ENCODE data around the gene PRRT3. TPM values are rescaled to one million over a fixed set of nuclear protein-coding genes. Genes with fewer than 3 reads are reported as not detected.
"Not testable (repeated sequence)": the region's sequence is repeated elsewhere in the genome, so short reads cannot be mapped to it uniquely, and the experiment has no call there.

Gene PRRT3
- total and polyA plus RNA-seq, 10 donors, result 0.65 to 2.4 (median 1.8) TPM

- DNase-seq, result peak; percentile 8
- H3K27ac ChIP-seq, result peak overlapping the region in 5 of 8 donors; percentile 15 to 61 (median 36)
- no peaks in the 10 kb centered on the region for H3K9me3 ChIP-seq
- H3K27me3 ChIP-seq (replicated peaks in 1 of 7), result no peaks in the 10 kb centered on the region
- TF ChIP-seq POLR2AphosphoS5 (IDR thresholded peaks at IDR 0.05) (no peak), POLR2A (IDR thresholded peaks at IDR 0.05) (no peak)
- TF ChIP-seq, protein P1, sequence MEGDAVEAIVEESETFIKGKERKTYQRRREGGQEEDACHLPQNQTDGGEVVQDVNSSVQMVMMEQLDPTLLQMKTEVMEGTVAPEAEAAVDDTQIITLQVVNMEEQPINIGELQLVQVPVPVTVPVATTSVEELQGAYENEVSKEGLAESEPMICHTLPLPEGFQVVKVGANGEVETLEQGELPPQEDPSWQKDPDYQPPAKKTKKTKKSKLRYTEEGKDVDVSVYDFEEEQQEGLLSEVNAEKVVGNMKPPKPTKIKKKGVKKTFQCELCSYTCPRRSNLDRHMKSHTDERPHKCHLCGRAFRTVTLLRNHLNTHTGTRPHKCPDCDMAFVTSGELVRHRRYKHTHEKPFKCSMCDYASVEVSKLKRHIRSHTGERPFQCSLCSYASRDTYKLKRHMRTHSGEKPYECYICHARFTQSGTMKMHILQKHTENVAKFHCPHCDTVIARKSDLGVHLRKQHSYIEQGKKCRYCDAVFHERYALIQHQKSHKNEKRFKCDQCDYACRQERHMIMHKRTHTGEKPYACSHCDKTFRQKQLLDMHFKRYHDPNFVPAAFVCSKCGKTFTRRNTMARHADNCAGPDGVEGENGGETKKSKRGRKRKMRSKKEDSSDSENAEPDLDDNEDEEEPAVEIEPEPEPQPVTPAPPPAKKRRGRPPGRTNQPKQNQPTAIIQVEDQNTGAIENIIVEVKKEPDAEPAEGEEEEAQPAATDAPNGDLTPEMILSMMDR (IDR thresholded peaks at IDR 0.05 in 8 of 11, conservative IDR thresholded peaks at IDR 0.05 in 3 of 11), result no peak
- peak overlapping the region in 6 of 8 donors; percentile 5 to 56 (median 19) for H3K4me3 ChIP-seq
- peaks cover 0 to 24% (median 17%) of the 10 kb centered on the region in 6 donors for H3K4me1 ChIP-seq
- H3K36me3 ChIP-seq, result no peaks in the 10 kb centered on the region
- intact Hi-C loops (cut with DNase I; ENCODE audit: low total_unique reads), result no loop called here
- 21 to 43% (median 27%) methylated on average over 4 of the region's 4 CpGs for WGBS, 5 donors
These were observed 49.0 kb downstream of the PRRT3 start for GRCh38 chr3:9903238-9903624.

DNA sequence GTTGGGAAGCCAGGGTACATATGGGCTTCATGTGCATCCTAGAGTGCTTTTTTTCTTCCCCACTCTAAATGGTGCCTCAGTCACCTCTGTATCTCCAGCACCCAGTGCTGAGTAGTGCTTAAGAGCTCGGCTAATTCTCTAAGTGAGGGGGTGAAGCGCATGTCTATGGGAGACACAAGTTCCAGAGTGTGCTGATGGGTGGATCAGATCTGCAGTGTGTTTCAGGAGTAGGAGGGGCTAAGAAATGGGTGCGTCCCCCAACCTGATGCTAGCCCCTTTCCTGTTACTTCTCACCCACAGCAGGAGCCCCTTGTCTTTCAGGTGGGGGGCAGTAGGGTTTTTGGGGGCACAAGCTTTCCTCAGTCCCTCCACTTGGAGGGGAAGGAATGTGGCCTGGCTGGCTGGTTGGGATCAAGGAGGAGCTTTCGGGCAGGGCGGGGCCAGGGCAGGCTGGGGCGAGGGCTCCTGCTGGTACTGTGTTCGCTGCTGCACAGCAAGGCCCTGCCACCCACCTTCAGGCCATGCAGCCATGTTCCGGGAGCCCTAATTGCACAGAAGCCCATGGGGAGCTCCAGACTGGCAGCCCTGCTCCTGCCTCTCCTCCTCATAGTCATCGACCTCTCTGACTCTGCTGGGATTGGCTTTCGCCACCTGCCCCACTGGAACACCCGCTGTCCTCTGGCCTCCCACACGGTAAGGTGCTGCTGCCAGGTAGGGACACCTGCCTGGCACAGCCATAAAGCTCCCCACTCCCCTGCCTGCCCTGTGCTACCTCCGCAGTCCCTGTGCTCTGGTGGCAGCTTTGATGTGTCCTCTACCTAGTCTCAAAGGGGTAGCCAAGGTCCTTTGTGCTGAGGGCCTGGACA is 49.6 kb downstream of the PRRT3 start, which contains the start of gene IL17RE:
TSS of gene IL17RE (plus strand) at position 477 of the 866 bp plus-strand sequence. CDS start at position 562, 85 bp downstream.
- TF ChIP-seq POLR2AphosphoS5 (IDR thresholded peaks at IDR 0.05), result peak in 1 of 3 donors; percentile 35
- TF ChIP-seq, protein P1 (IDR thresholded peaks at IDR 0.05 in 8 of 11, conservative IDR thresholded peaks at IDR 0.05 in 3 of 11), result no peak
- DNase-seq, result peak; percentile 64
- peak within 1 kb of the TSS in 6 of 8 donors; percentile 5 to 56 (median 19) for H3K4me3 ChIP-seq
- peaks cover 0 to 28% (median 17%) of the 10 kb centered on the region in 6 donors for H3K4me1 ChIP-seq
- intact Hi-C loops (cut with DNase I; ENCODE audit: low total_unique reads), result no loop called here
- no peaks in the 10 kb centered on the region for H3K27me3 ChIP-seq (replicated peaks in 1 of 7)
- H3K27ac ChIP-seq, result peak within 1 kb of the TSS in 6 of 8 donors; percentile 15 to 61 (median 36)
- no peaks in the 10 kb centered on the region for H3K36me3 ChIP-seq
- WGBS, 5 donors, result 64 to 71% (median 67%) methylated on average over 12 to 13 of the region's 13 CpGs
- no peaks in the 10 kb centered on the region for H3K9me3 ChIP-seq

- H3K9me3 ChIP-seq, result no peaks in the 10 kb centered on the region
- intact Hi-C loops (cut with DNase I; ENCODE audit: low total_unique reads), result no loop called here
- DNase-seq, result peak; percentile 64
- peak overlapping the region in 4 of 8 donors; percentile 36 to 61 (median 39) for H3K27ac ChIP-seq
- H3K36me3 ChIP-seq, result no peaks in the 10 kb centered on the region
- H3K4me1 ChIP-seq, result peaks cover 0 to 28% (median 17%) of the 10 kb centered on the region in 6 donors
- TF ChIP-seq, protein P1 (IDR thresholded peaks at IDR 0.05 in 8 of 11, conservative IDR thresholded peaks at IDR 0.05 in 3 of 11), result no peak
- TF ChIP-seq POLR2A (IDR thresholded peaks at IDR 0.05) (no peak), POLR2AphosphoS5 (IDR thresholded peaks at IDR 0.05) (no peak)
- H3K27me3 ChIP-seq (replicated peaks in 1 of 7), result no peaks in the 10 kb centered on the region
- no peak overlapping the region for H3K4me3 ChIP-seq
- WGBS, 5 donors, result 12 to 23% (median 20%) methylated on average over 5 of the region's 5 CpGs
These were observed 50.2 kb downstream of the PRRT3 start for GRCh38 chr3:9901967-9902366.

DNA sequence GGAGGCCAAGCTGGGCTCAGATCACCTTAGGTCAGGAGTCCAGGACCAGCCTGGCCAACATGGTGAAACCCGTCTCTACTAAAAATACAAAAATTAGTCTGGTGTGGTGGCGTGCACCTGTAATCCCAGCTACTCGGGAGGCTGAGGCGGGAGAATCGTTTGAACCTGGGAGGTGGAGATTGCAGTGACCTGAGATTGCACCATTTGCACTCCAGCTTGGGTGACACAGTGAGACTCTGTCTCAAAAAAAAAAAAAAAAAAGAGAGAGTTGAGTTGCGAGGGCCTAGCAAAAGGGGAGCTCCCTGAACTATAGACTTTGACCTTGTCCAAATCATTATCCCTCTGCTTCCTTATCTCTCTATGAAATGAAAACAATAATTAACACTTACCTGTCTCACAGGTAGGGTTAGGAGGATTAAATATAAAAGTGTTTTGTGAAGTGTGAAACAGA is 51.2 kb downstream of the PRRT3 start:
- H3K4me3 ChIP-seq; H3K27ac ChIP-seq; H3K27me3 ChIP-seq (replicated peaks in 1 of 7); intact Hi-C loops (cut with DNase I; ENCODE audit: low total_unique reads); DNase-seq; H3K36me3 ChIP-seq; H3K9me3 ChIP-seq: not testable (repeated sequence)
- 90 to 96% (median 93%) methylated on average over 6 of the region's 6 CpGs for WGBS, 5 donors
- peaks cover 0 to 30% (median 17%) of the 10 kb centered on the region in 6 donors for H3K4me1 ChIP-seq
